GM12878 (cell line): ENCODE measurements around the gene LENG9.

Experiments
- CBX5 ChIP-seq: sonication (generic); IDR thresholded peaks from 2 replicates; pipeline ENCODE4 v1.6.1; 2016; ENCODE audit warnings: low read depth, moderate library complexity, mild to moderate bottlenecking, inconsistent platforms
- CEBPB ChIP-seq, 2 experiments: fragments of 150-350 bp in 1 of 2; IDR thresholded peaks; 2 replicates each; pipeline ENCODE4 v1.6.1; 2012 to 2014; ENCODE audit warnings: low read depth in 2 of 2, low read length in 2 of 2, borderline replicate concordance in 1 of 2, inconsistent platforms in 1 of 2
- EED ChIP-seq: sonication (generic); IDR thresholded peaks from 2 replicates; pipeline ENCODE4 v1.6.1; 2016; ENCODE audit warnings: antibody characterized with exemption, low read depth
- HDGF ChIP-seq: fragments of 450-650 bp; IDR thresholded peaks from 2 replicates; pipeline ENCODE4 v1.6.1; 2016; ENCODE audit warnings: antibody characterized with exemption
- POLR2A ChIP-seq: IDR thresholded peaks from 2 replicates; pipeline ENCODE4 v1.6.1; 2011; ENCODE audit warnings: low read depth, mild to moderate bottlenecking, low read length
- POLR2AphosphoS5 ChIP-seq: IDR thresholded peaks from 2 replicates; pipeline ENCODE4 v1.6.1; 2011; ENCODE audit warnings: mild to moderate bottlenecking, low read length, inconsistent platforms
- SP1 ChIP-seq: IDR thresholded peaks from one replicate; pipeline ENCODE4 v1.6.1; 2011; ENCODE audit warnings: low read depth, low read length
- STAT3 ChIP-seq: IDR thresholded peaks from 2 replicates; pipeline ENCODE4 v1.6.1; 2011; ENCODE audit warnings: low read depth, low read length, improper control_type of control experiment
- TAF1 ChIP-seq: IDR thresholded peaks from 2 replicates; pipeline ENCODE4 v1.6.1; 2011; ENCODE audit warnings: mild to moderate bottlenecking, low read depth, low read length, borderline replicate concordance
- YY1 ChIP-seq: IDR thresholded peaks from 2 replicates; pipeline ENCODE4 v1.6.1; 2011; ENCODE audit warnings: low read depth, mild to moderate bottlenecking, low read length
- TF ChIP-seq, protein P1 (sequence below), 3 experiments: IDR thresholded peaks in 2 of 3; conservative IDR thresholded peaks in 1 of 3; 2 replicates each; pipeline ENCODE4 v1.5.1; 2011; ENCODE audit warnings: low read depth in 3 of 3, low read length in 3 of 3, mild to moderate bottlenecking in 3 of 3, control low read depth in 2 of 3, moderate library complexity in 2 of 3, inconsistent platforms in 1 of 3, mixed read lengths in 1 of 3; ENCODE audit not compliant: control insufficient read depth in 2 of 3, insufficient read depth in 1 of 3; ENCODE audit errors: extremely low read depth in 1 of 3
- TF ChIP-seq, protein P2 (sequence below): fragments of 450-650 bp; conservative IDR thresholded peaks from 2 replicates; pipeline ENCODE4 v1.6.1; 2017; ENCODE audit warnings: mild to moderate bottlenecking, moderate library complexity
- TF ChIP-seq, protein P3 (sequence below): IDR thresholded peaks from 2 replicates; pipeline ENCODE4 v1.6.1; 2011; ENCODE audit warnings: borderline replicate concordance, low read depth, mild to moderate bottlenecking, moderate library complexity, mixed read lengths, low read length; ENCODE audit not compliant: insufficient read depth; ENCODE audit errors: extremely low read length

DNA sequence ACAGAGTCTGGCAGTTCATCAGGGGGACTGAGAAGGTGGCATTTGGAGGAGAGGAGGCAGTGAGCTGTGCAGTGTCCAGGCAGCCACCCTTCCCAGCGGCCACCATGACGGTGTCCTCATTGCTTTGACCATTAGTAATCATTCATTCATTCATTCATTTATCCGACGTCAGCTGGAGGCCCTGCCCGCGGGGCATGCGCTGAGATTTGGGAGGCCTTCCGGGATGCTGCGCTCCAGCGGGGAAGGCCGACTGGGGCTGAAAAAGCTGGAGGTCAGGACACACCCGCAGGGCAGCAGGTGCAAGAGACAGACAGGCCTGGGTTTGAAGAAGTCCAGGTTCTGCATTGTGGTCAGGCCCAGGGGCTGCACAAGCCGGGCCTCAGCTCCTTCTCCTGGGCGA, 39.4 kb downstream of the LENG9 start:
- TF ChIP-seq YY1 (no peak), HDGF (no peak), SP1 (no peak), CBX5 (no peak), POLR2A (no peak), CEBPB (IDR thresholded peaks at IDR 0.05; ENCODE audit: borderline replicate concordance in 1 of 2, low read depth in 2 of 2, low read length in 2 of 2) (no peak), POLR2AphosphoS5 (no peak), EED (no peak), TAF1 (no peak), STAT3 (no peak)
- TF ChIP-seq, protein P1, sequence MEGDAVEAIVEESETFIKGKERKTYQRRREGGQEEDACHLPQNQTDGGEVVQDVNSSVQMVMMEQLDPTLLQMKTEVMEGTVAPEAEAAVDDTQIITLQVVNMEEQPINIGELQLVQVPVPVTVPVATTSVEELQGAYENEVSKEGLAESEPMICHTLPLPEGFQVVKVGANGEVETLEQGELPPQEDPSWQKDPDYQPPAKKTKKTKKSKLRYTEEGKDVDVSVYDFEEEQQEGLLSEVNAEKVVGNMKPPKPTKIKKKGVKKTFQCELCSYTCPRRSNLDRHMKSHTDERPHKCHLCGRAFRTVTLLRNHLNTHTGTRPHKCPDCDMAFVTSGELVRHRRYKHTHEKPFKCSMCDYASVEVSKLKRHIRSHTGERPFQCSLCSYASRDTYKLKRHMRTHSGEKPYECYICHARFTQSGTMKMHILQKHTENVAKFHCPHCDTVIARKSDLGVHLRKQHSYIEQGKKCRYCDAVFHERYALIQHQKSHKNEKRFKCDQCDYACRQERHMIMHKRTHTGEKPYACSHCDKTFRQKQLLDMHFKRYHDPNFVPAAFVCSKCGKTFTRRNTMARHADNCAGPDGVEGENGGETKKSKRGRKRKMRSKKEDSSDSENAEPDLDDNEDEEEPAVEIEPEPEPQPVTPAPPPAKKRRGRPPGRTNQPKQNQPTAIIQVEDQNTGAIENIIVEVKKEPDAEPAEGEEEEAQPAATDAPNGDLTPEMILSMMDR (IDR thresholded peaks at IDR 0.05 in 2 of 3, conservative IDR thresholded peaks at IDR 0.05 in 1 of 3; ENCODE audit: control insufficient read depth in 2 of 3, extremely low read depth in 1 of 3, insufficient read depth in 1 of 3, low read depth in 3 of 3, low read length in 3 of 3) = no peak
- TF ChIP-seq, protein P2, sequence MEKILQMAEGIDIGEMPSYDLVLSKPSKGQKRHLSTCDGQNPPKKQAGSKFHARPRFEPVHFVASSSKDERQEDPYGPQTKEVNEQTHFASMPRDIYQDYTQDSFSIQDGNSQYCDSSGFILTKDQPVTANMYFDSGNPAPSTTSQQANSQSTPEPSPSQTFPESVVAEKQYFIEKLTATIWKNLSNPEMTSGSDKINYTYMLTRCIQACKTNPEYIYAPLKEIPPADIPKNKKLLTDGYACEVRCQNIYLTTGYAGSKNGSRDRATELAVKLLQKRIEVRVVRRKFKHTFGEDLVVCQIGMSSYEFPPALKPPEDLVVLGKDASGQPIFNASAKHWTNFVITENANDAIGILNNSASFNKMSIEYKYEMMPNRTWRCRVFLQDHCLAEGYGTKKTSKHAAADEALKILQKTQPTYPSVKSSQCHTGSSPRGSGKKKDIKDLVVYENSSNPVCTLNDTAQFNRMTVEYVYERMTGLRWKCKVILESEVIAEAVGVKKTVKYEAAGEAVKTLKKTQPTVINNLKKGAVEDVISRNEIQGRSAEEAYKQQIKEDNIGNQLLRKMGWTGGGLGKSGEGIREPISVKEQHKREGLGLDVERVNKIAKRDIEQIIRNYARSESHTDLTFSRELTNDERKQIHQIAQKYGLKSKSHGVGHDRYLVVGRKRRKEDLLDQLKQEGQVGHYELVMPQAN = no peak
- TF ChIP-seq, protein P3, sequence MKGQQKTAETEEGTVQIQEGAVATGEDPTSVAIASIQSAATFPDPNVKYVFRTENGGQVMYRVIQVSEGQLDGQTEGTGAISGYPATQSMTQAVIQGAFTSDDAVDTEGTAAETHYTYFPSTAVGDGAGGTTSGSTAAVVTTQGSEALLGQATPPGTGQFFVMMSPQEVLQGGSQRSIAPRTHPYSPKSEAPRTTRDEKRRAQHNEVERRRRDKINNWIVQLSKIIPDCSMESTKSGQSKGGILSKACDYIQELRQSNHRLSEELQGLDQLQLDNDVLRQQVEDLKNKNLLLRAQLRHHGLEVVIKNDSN = no peak
